C1 segment of cervical spinal cord (tissue), 14 donors: ENCODE data around the gene ATP6V1G2.

Experiments used
- DNase-seq, 14 donors: peaks; one replicate each; lab custom pipeline; 2025; lab: John Stamatoyannopoulos, UW

The ATP6V1G2 gene

DNA sequence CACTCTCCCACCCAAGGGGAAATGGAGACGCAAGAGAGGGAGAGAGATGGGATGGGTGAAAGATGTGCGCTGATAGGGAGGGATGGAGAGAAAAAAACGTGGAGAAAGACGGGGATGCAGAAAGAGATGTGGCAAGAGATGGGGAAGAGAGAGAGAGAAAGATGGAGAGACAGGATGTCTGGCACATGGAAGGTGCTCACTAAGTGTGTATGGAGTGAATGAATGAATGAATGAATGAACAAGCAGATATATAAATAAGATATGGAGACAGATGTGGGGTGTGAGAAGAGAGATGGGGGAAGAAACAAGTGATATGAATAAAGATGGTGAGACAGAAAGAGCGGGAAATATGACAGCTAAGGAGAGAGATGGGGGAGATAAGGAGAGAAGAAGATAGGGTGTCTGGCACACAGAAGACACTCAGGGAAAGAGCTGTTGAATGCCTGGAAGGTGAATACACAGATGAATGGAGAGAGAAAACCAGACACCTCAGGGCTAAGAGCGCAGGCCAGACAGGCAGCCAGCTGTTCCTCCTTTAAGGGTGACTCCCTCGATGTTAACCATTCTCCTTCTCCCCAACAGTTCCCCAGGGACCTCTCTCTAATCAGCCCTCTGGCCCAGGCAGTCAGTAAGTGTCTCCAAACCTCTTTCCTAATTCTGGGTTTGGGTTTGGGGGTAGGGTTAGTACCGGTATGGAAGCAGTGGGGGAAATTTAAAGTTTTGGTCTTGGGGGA is 29.7 kb upstream of the ATP6V1G2 start:
- no peak for DNase-seq

DNA sequence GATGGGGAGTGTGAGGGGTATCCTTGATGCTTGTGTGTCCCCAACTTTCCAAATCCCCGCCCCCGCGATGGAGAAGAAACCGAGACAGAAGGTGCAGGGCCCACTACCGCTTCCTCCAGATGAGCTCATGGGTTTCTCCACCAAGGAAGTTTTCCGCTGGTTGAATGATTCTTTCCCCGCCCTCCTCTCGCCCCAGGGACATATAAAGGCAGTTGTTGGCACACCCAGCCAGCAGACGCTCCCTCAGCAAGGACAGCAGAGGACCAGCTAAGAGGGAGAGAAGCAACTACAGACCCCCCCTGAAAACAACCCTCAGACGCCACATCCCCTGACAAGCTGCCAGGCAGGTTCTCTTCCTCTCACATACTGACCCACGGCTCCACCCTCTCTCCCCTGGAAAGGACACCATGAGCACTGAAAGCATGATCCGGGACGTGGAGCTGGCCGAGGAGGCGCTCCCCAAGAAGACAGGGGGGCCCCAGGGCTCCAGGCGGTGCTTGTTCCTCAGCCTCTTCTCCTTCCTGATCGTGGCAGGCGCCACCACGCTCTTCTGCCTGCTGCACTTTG is 29.0 kb upstream of the ATP6V1G2 start, which contains the start of gene TNF:
Gene TNF (plus strand): TSS at position 231 of the 567 bp plus-strand sequence. CDS start 177 bp downstream, at position 408.
- peak in 5 of 14 donors; percentile 19 to 37 (median 24) for DNase-seq

DNA sequence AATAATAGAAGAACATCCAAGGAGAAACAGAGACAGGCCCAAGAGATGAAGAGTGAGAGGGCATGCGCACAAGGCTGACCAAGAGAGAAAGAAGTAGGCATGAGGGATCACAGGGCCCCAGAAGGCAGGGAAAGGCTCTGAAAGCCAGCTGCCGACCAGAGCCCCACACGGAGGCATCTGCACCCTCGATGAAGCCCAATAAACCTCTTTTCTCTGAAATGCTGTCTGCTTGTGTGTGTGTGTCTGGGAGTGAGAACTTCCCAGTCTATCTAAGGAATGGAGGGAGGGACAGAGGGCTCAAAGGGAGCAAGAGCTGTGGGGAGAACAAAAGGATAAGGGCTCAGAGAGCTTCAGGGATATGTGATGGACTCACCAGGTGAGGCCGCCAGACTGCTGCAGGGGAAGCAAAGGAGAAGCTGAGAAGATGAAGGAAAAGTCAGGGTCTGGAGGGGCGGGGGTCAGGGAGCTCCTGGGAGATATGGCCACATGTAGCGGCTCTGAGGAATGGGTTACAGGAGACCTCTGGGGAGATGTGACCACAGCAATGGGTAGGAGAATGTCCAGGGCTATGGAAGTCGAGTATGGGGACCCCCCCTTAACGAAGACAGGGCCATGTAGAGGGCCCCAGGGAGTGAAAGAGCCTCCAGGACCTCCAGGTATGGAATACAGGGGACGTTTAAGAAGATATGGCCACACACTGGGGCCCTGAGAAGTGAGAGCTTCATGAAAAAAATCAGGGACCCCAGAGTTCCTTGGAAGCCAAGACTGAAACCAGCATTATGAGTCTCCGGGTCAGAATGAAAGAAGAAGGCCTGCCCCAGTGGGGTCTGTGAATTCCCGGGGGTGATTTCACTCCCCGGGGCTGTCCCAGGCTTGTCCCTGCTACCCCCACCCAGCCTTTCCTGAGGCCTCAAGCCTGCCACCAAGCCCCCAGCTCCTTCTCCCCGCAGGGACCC is 28.0 kb upstream of the ATP6V1G2 start:
- DNase-seq = no peak

DNA sequence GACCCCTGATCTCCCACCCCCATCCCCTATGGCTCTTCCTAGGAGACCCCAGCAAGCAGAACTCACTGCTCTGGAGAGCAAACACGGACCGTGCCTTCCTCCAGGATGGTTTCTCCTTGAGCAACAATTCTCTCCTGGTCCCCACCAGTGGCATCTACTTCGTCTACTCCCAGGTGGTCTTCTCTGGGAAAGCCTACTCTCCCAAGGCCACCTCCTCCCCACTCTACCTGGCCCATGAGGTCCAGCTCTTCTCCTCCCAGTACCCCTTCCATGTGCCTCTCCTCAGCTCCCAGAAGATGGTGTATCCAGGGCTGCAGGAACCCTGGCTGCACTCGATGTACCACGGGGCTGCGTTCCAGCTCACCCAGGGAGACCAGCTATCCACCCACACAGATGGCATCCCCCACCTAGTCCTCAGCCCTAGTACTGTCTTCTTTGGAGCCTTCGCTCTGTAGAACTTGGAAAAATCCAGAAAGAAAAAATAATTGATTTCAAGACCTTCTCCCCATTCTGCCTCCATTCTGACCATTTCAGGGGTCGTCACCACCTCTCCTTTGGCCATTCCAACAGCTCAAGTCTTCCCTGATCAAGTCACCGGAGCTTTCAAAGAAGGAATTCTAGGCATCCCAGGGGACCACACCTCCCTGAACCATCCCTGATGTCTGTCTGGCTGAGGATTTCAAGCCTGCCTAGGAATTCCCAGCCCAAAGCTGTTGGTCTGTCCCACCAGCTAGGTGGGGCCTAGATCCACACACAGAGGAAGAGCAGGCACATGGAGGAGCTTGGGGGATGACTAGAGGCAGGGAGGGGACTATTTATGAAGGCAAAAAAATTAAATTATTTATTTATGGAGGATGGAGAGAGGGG is 27.1 kb upstream of the ATP6V1G2 start:
- no peak for DNase-seq

DNA sequence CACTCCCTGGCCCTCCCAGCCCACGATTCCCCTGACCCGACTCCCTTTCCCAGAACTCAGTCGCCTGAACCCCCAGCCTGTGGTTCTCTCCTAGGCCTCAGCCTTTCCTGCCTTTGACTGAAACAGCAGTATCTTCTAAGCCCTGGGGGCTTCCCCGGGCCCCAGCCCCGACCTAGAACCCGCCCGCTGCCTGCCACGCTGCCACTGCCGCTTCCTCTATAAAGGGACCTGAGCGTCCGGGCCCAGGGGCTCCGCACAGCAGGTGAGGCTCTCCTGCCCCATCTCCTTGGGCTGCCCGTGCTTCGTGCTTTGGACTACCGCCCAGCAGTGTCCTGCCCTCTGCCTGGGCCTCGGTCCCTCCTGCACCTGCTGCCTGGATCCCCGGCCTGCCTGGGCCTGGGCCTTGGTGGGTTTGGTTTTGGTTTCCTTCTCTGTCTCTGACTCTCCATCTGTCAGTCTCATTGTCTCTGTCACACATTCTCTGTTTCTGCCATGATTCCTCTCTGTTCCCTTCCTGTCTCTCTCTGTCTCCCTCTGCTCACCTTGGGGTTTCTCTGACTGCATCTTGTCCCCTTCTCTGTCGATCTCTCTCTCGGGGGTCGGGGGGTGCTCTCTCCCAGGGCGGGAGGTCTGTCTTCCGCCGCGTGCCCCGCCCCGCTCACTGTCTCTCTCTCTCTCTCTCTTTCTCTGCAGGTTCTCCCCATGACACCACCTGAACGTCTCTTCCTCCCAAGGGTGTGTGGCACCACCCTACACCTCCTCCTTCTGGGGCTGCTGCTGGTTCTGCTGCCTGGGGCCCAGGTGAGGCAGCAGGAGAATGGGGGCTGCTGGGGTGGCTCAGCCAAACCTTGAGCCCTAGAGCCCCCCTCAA is 25.9 kb upstream of the ATP6V1G2 start, which contains the start of gene LTA:
Gene LTA (plus strand): TSS at position 249 of the 871 bp plus-strand sequence. CDS start 454 bp downstream, at position 703.
- DNase-seq = no peak

DNA sequence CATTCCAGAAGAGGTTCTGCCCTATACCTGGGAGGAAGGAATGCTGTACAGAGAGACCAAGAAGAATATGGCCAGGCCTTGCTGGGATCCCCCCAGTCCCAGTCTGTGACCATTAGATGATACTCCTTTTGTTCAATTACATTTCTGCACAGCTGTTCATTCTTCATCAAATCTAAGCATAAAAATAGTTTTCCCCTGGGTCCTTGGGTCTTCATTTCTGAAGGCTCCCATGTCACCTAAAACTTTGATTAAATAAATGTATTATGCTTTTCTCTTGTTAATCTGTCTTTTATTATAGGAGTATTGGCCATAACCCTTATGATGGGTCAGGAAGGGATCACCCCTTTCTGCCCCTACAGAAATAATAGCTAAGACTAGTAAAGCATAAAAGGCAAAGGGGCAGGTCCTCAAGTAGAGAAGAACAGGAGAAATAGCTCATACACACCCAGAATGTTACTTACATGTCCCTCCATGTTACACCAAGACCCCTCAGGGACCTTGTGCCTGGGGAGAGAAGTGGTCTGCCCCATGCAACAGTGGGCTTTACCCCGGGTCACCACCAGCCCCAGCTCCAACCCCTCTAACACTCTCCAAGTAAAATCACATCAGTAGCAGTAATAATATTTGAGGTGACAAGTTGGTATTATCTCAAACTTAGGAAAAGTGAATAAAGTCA is 23.6 kb upstream of the ATP6V1G2 start:
- DNase-seq = no peak

DNA sequence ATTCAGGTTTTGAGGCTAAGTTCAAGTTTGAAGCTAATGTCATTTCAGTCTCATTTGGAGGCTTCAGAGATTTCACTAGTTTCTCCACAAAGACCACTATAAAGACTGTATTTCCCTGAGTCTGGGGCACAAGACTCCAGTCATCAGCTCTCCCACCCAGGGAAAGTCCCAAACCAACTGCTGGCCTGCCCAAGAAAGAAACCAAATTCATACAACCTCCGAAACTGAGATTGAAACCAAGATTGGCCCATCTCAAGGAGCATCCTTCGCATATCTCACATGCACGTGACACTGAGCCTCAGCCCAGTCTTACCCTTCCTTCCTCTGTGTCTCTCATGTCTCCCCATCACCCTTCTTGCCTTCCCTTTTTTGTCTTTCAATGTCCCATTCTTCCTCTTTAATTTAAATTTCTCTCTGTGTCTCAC is 22.1 kb upstream of the ATP6V1G2 start:
- no peak for DNase-seq

DNA sequence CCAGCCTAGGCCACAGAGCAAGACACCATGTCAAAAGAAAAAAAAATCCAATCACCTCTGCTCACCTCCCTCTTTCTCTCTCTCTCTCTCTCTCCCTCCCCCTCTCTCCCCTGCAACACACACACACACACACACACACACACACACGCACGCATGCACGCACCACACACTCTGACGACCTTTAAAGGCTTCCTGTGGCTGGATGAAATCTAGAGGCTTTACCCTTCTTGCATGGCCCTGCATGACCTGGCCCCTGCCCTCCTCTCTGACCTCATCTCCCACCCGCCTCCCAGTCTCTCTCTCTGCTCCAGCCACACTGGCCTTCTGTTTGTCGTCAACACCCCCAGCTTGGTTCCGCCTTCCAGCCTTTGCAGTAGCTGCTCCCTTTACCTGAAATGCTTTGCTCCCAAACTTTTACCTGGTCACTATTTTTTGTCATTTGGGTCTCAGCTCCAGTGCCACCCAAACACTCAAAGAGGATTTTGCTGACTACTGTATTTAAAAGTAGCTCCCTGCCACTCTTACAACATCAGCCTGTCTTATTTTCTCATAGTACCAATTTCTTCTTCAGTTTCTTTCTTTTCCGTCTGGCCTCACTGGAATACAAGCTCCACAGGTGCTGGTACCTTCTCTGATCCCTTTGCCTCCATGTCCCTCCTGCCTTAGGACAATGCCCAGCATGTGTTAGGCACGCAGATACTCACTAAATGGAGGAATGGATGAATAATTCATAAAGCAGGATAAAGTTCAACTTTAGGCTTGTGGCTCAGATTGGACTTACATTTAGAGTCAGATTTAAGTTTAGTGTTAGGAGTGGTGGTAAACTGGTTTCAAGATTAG is 21.3 kb upstream of the ATP6V1G2 start:
- no peak for DNase-seq

DNA sequence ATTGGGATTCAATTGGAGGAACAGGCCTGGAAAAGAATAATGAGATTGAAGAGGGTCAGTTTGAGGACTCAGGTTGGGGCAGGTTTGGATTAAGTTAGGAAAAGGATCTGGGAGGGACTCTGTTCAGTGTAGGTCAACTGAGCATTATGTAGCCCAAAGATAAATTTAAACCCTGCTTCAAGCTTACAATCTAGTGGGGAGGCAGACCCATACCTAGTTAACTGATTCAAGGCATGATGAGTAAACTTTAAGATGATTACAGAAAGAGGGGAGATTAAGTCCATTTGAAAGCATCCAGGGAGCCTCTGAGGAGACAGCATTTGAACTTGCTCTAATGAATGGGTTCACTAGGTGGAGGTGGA is 14.3 kb upstream of the ATP6V1G2 start:
- DNase-seq = no peak

DNA sequence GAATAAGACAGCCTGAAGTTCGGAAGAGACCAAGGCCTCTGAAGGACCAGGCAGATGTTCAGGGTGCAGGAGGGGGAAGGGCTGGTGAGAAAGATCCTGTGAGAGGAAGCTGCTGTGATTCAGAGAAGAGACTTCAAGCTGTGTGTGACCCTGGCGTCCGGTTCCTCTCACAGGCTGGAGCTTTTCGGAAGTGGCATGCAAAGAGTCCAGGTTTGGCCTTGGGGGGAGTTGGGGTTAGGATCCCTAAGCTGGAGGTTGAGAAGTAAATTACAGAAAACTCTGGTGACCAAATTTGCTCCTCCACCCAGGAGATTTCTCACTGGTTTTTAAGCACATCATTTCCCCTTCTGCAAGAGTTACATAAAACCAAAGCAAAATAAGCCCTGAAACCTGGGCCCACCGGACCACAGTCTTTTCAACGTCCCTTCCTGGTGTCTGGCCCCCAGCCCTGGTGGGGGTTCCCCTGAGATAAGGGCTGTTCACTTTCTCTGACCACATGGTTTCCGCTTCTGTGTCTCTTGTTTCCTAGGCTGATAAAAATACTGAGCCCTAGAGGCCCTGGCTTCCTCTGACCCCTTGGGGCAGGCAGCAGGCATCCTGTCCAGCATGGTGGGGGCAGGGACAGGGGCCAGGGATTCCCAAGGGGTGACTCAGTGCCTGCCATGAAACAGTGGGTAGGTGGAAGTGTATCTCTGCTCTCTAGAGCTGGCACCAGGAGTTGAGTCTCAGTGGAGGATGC is 13.7 kb upstream of the ATP6V1G2 start:
- DNase-seq = peak in 7 of 14 donors; percentile 11 to 49 (median 34)

DNA sequence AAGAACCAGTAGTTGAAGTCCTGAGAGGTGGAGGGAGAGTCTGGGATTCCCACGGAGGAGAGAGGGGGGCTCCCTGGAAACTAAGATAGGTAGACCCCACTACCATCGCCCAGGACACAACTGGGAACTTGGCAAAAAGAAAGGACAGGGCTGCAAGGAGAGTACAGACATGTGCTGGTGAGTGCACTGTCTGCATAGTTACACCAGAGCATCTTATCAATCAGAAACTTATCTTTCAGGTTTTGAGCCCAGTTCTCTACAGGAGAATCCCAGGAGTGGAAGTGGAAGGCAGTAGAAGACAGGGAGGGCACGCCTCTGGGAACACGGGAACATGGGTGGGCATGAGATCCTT is 13.2 kb upstream of the ATP6V1G2 start:
- DNase-seq = no peak

DNA sequence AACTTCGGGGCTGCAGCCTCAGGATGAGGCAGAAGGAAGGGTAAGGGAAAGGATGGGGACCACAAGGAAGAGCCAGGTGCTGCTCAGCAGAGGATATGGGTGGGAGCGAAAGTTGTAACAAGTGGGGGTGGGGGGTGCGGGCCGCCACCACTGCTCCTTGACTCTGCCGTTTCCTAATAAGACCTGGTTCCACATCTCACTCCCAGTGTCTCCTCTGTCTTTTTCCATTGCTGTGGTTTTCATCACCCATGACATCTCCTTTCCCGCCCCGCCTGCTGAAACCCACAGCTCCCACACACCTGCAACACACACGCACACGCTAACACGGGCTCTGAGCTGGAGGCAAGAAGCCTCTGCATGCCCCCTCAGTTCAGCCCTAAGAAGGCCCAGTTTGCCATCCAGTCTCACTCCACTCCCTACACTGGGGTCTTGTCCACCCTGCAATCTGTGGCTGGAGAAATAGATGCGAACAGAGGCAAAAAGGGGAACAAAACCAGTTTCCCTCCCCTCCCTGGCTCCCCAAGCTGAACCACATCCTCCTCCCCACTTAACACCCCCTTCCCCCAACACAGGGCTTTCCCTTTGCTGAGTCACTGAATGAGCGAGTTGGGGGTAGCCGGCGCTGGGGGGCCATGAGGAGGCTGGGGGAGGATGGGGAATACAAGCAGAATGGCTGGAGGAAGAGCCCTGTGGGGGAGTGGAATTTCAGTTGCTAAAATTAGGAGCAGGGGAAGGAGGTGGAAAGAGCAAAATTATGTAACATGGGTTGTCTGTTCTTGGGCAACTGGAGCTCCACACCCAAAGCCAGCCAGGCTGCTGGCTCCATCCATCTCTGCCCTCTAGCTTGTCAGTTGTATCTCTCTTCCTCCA is 12.5 kb upstream of the ATP6V1G2 start:
- DNase-seq = peak in 8 of 14 donors; percentile 17 to 50 (median 32)

DNA sequence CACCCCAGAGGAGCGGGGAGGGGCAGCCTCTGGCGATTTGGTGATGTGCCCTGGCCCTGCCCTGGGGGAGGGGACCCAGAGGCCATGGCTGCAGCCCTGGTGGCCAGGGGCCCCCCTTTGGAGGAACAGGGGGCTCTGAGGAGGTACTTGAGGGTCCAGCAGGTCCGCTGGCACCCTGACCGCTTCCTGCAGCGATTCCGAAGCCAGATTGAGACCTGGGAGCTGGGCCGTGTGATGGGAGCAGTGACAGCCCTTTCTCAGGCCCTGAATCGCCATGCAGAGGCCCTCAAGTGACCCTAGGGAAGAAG is 11.9 kb upstream of the ATP6V1G2 start:
- DNase-seq = no peak

DNA sequence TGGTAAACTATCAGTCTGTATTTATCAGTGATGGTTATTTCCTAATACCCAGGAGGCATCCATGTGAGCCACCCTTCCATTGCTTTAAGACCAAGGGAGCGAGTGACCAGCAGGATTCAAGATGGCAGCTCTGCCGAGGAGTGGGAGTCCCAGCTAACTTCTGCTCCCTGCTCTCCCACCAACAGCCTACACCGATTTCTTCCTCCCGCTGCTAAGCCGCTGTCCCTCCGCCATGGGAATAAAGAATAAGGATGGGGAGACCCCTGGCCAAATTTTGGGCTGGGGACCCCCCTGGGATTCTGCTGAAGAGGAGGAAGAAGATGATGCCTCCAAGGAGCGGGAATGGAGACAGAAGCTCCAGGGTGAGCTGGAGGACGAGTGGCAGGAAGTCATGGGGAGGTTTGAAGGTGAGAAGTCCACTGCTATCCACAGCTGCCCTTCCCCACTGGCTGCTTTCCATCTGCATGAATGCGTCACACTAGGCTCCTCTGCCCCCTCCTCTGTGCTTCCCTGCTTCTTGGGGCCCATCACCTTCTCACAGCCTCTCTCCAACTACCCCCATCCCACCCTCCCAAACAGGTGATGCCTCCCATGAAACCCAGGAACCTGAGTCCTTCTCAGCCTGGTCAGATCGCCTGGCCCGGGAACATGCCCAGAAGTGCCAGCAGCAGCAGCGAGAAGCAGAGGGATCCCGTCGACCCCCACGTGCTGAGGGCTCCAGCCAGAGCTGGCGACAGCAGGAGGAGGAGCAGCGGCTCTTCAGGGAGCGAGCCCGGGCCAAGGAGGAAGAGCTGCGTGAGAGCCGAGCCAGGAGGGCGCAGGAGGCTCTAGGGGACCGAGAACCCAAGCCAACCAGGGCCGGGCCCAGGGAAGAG is 11.3 kb upstream of the ATP6V1G2 start:
- no peak for DNase-seq

DNA sequence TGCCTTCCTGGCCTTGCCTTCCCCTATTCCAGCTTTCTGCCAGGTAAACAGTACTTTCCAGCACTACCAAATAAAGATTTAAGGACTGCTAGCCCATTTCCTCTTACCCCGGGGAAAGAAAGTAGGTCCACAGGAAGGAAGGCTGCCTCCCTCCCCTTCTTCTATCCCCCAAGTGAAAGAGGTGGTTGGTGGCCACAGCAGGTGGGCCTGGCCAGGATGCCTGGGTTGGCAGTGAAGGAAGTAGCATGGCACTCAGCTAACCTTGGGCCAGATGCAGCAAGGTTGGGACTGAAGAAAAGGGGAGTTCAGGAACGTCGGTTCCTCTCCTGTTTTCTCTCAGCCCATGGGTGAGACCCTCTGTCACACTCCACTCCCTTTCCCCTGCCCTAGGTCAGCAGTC is 9.9 kb upstream of the ATP6V1G2 start:
- no peak for DNase-seq

DNA sequence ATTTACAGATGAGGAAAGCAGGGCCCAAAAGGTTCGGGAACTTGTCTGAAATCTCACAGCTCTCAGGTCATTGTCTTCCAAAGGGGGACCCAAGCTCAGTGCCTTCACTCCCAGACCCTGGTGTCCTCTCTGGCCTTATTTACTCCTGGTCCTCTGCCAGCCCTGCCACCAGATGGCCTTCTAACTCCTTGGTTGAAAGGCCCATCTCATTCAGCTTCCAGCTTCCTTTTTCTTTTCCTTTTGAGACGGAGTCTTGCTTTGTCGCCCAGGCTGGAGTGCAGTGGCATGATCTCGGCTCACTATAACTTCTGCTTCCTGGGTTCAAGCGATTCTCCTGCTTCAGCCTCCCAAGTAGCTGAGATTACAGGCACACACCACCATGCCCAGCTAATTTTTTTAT is 5.0 kb upstream of the ATP6V1G2 start:
- DNase-seq = peak in 4 of 14 donors; percentile 9 to 28 (median 12)
